Spinal cord (tissue), 10 donors: ENCODE data around the gene QKI. TPM values are rescaled to one million over a fixed set of nuclear protein-coding genes. Genes with fewer than 3 reads are reported as not detected.

Experiments
- DNase-seq, 6 donors: peaks; one replicate each; pipeline versions ENCODE4 v3.0.0 to v3.0.0-alpha.2; 2013 to 2015; ENCODE audit warnings: low spot score in 6 of 6, low read depth in 4 of 6
- H3K27ac ChIP-seq: one replicate; pipeline ENCODE4 v1.5.1; 2013; ENCODE audit warnings: low read depth, low read length, control low read depth
- H3K27me3 ChIP-seq: one replicate; pipeline ENCODE4 v1.6.1; 2013; ENCODE audit warnings: low read length; ENCODE audit not compliant: control insufficient read depth, insufficient read depth
- H3K36me3 ChIP-seq: one replicate; pipeline ENCODE4 v1.6.1; 2013; ENCODE audit warnings: low read length; ENCODE audit not compliant: control insufficient read depth, insufficient read depth
- H3K4me1 ChIP-seq: one replicate; pipeline ENCODE4 v1.6.1; 2013; ENCODE audit warnings: low read length; ENCODE audit not compliant: control insufficient read depth, insufficient read depth
- H3K4me3 ChIP-seq: one replicate; pipeline ENCODE4 v1.5.1; 2013; ENCODE audit warnings: low read depth, low read length, control low read depth
- H3K9me3 ChIP-seq: one replicate; pipeline ENCODE4 v1.6.1; 2013; ENCODE audit warnings: low read length; ENCODE audit not compliant: control insufficient read depth, insufficient read depth
- WGBS: methylation state at CpG from one replicate; pipeline ENCODE4 v1.1.5; 2013; ENCODE audit warnings: missing lambda C conversion rate; ENCODE audit not compliant: insufficient coverage; 5-methylcytosine and 5-hydroxymethylcytosine counted together
- polyA plus RNA-seq, 2 donors: library from polyadenylated mRNA; unstranded; fragments of 120-200 nt; gene quantifications; one replicate each; pipeline ENCODE4 v1.2.1, GENCODE V29; 2013; ENCODE audit not compliant: insufficient read length in 2 of 2
- total RNA-seq, 2 donors: library from RNA; depleted of rRNA in 1 of 2; stranded (reverse); fragments of 120-200 nt in 1 of 2; fragments of >200 nt in 1 of 2; gene quantifications; one replicate each; pipeline versions ENCODE4 v1.2.3 to v1.2.4, GENCODE V29; 2013 to 2014
- donor health status: healthy.

Gene QKI
- total and polyA plus RNA-seq, 4 donors: 346 to 877 (median 601) TPM

- H3K4me3 ChIP-seq: no peak overlapping the region
- no peaks in the 10 kb centered on the region for H3K9me3 ChIP-seq
- peaks cover 3% of the 10 kb centered on the region for H3K36me3 ChIP-seq
- no peak for DNase-seq
- WGBS: no CpG with 5 or more reads among the region's 3 CpGs
- no peak overlapping the region for H3K27ac ChIP-seq
- peaks cover 7% of the 10 kb centered on the region for H3K4me1 ChIP-seq
- H3K27me3 ChIP-seq: no peaks in the 10 kb centered on the region
These were observed 72.3 kb downstream of the QKI start for GRCh38 chr6:163486821-163487220.

- Histone ChIP-seq H3K4me3 (no peak overlapping the region), H3K27ac (no peak overlapping the region)
These were observed 73.1 kb downstream of the QKI start for GRCh38 chr6:163487606-163488005.

GRCh38 chr6:163489584-163489983, 75.1 kb downstream of the QKI start:
- WGBS: no CpG with 5 or more reads among the region's 1 CpG
- H3K9me3 ChIP-seq: no peaks in the 10 kb centered on the region
- no peak overlapping the region for H3K27ac ChIP-seq
- H3K4me1 ChIP-seq: peaks cover 5% of the 10 kb centered on the region
- no peak for DNase-seq
- no peaks in the 10 kb centered on the region for H3K27me3 ChIP-seq
- H3K4me3 ChIP-seq: no peak overlapping the region
- no peaks in the 10 kb centered on the region for H3K36me3 ChIP-seq

More at GRCh38 chr6:163487606-163488005, 73.1 kb downstream of the QKI start:
- H3K4me1 ChIP-seq: peaks cover 5% of the 10 kb centered on the region
- WGBS: no CpG with 5 or more reads among the region's 1 CpG
- peaks cover 3% of the 10 kb centered on the region for H3K36me3 ChIP-seq
- H3K9me3 ChIP-seq: no peaks in the 10 kb centered on the region
- no peak for DNase-seq
- H3K27me3 ChIP-seq: no peaks in the 10 kb centered on the region

- peaks cover 10% of the 10 kb centered on the region for H3K4me1 ChIP-seq
- no peaks in the 10 kb centered on the region for H3K36me3 ChIP-seq
- H3K9me3 ChIP-seq: no peaks in the 10 kb centered on the region
- WGBS: no CpG with 5 or more reads among the region's 4 CpGs
- peak in 5 of 6 donors; percentile 23 to 80 (median 49) for DNase-seq
- no peaks in the 10 kb centered on the region for H3K27me3 ChIP-seq
- H3K27ac ChIP-seq: peak overlapping the region; percentile 47
- H3K4me3 ChIP-seq: no peak overlapping the region
These were observed 76.5 kb downstream of the QKI start for GRCh38 chr6:163490826-163491577.

GRCh38 chr6:163491737-163492300, 77.3 kb downstream of the QKI start:
- WGBS: no CpG with 5 or more reads among the region's 4 CpGs
- Histone ChIP-seq H3K36me3 (no peaks in the 10 kb centered on the region), H3K4me1 (peaks cover 10% of the 10 kb centered on the region), H3K9me3 (no peaks in the 10 kb centered on the region), H3K27ac (peak overlapping the region; percentile 47), H3K4me3 (no peak overlapping the region), H3K27me3 (no peaks in the 10 kb centered on the region)
- peak in 1 of 6 donors; percentile 83 for DNase-seq

- no peaks in the 10 kb centered on the region for H3K9me3 ChIP-seq
- no peak overlapping the region for H3K27ac ChIP-seq
- WGBS: 50% methylated on average over 2 of the region's 6 CpGs
- H3K36me3 ChIP-seq: no peaks in the 10 kb centered on the region
- DNase-seq: no peak
- H3K4me3 ChIP-seq: no peak overlapping the region
- peaks cover 10% of the 10 kb centered on the region for H3K4me1 ChIP-seq
- H3K27me3 ChIP-seq: no peaks in the 10 kb centered on the region
These were observed 79.8 kb downstream of the QKI start for GRCh38 chr6:163494279-163494727.

GRCh38 chr6:163496205-163496604, 81.7 kb downstream of the QKI start:
- no peaks in the 10 kb centered on the region for H3K27me3 ChIP-seq
- H3K9me3 ChIP-seq: no peaks in the 10 kb centered on the region
- no peaks in the 10 kb centered on the region for H3K36me3 ChIP-seq
- no peak overlapping the region for H3K4me3 ChIP-seq
- H3K4me1 ChIP-seq: peaks cover 10% of the 10 kb centered on the region
- no CpG with 5 or more reads among the region's 1 CpG for WGBS
- no peak overlapping the region for H3K27ac ChIP-seq
- DNase-seq: no peak

GRCh38 chr6:163500105-163500504, 85.6 kb downstream of the QKI start:
- Histone ChIP-seq H3K36me3 (no peaks in the 10 kb centered on the region), H3K27ac (no peak overlapping the region), H3K4me1 (peaks cover 11% of the 10 kb centered on the region), H3K27me3 (no peaks in the 10 kb centered on the region), H3K4me3 (no peak overlapping the region), H3K9me3 (no peaks in the 10 kb centered on the region)
- DNase-seq: no peak
- 44% methylated on average over 1 of the region's 2 CpGs for WGBS

GRCh38 chr6:163501026-163501425, 86.5 kb downstream of the QKI start:
- no peak overlapping the region for H3K4me3 ChIP-seq
- WGBS: no CpG with 5 or more reads among the region's 2 CpGs
- no peaks in the 10 kb centered on the region for H3K27me3 ChIP-seq
- no peaks in the 10 kb centered on the region for H3K36me3 ChIP-seq
- H3K27ac ChIP-seq: no peak overlapping the region
- peaks cover 14% of the 10 kb centered on the region for H3K4me1 ChIP-seq
- peaks cover 2% of the 10 kb centered on the region for H3K9me3 ChIP-seq
- no peak for DNase-seq

GRCh38 chr6:163501439-163501838, 86.9 kb downstream of the QKI start:
- no peaks in the 10 kb centered on the region for H3K27me3 ChIP-seq
- peaks cover 14% of the 10 kb centered on the region for H3K4me1 ChIP-seq
- WGBS: no CpG with 5 or more reads among the region's 3 CpGs
- peaks cover 2% of the 10 kb centered on the region for H3K9me3 ChIP-seq
- H3K4me3 ChIP-seq: no peak overlapping the region
- H3K36me3 ChIP-seq: no peaks in the 10 kb centered on the region
- peak in 2 of 6 donors; percentile 31 to 50 for DNase-seq
- no peak overlapping the region for H3K27ac ChIP-seq
